Measurements from ENCODE around the gene PNMA6A.
A peak's percentile ranks its signal among the peaks of the same experiment; 100 is the strongest.

PNMA6A gene

DNA sequence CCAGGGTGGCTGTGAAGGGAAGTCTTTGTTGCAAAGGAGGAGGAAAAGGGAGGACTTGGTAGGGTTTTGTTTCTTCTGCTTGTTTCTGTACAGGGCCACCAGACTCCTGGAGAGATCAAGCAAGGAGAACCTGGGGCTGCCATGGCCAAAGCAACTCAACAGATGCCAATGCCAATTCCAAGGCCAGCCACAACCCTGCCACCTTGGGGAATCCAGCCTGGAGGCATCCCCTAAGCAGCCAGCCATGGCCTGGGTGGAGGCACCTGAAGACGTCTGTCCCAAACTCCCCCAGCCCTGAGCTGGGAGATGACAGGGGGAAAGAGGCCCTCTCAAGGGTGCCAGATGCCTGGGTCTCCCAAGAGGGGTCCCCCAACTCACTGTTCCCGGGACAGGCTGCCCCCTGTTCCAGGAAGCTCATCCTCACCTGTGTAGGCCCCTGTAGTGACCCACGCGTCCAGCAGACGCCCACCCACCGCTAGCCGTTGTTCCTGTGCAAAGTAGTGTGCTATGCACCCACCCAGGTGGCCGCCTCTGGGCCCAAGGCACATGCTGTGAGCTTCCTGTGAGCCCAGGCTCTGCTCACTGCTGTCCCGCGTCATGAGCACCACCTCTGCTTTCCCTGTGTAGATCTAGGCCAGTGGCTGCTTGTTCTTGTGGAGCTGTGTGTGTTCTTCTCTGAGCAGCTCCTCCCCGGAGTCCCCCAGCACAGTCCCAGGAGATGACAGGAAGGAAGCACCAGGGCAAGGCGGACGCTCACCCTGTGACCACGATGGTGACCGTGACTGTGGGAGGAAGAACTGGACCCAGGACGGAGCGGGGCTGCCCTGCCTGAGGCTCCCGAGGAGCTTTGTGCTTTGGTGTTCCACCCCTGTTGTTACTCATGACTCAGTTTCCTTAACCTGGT, 12.8 kb upstream of the PNMA6A start:
- DNase-seq (ENCODE audit: low spot score), result no peak
- no peak overlapping the region for H4K91ac ChIP-seq (ENCODE audit: low read depth, low read length, poor library complexity)
- no peak overlapping the region for H2AK5ac ChIP-seq (ENCODE audit: low read depth, low read length)
- H3K4me2 ChIP-seq (ENCODE audit: insufficient read depth, low read length, poor library complexity, severe bottlenecking), result no peak overlapping the region
- no peaks in the 10 kb centered on the region for H3K79me1 ChIP-seq (ENCODE audit: low read depth, low read length)
- H3K4me1 ChIP-seq (ENCODE audit: control insufficient read depth in 2 of 2, insufficient read depth in 1 of 2, low read depth in 1 of 2, low read length in 2 of 2), result peaks cover 0 to 7% of the 10 kb centered on the region in 2 donors
- H2AFZ ChIP-seq (ENCODE audit: low read length), result no peak overlapping the region
- no peak overlapping the region for H2BK15ac ChIP-seq (ENCODE audit: low read length)
- no peak overlapping the region for H3K23ac ChIP-seq (ENCODE audit: low read depth, low read length, poor library complexity)
- no peak overlapping the region for H2BK12ac ChIP-seq (ENCODE audit: low read length)
- no peak overlapping the region for H2BK120ac ChIP-seq (ENCODE audit: low read depth, low read length)
- no peak overlapping the region for H3K9ac ChIP-seq (ENCODE audit: low read depth, low read length, poor library complexity)
- H3K4ac ChIP-seq (ENCODE audit: low read length), result no peak overlapping the region
- H3K14ac ChIP-seq (ENCODE audit: low read length), result peak overlapping the region; percentile 3
- H2BK5ac ChIP-seq (ENCODE audit: low read length), result no peak overlapping the region
- H3K27me3 ChIP-seq (ENCODE audit: control insufficient read depth in 3 of 3, insufficient read depth in 3 of 3, low read depth in 1 of 3, low read length in 3 of 3), result peaks cover 0 to 40% (median 0%) of the 10 kb centered on the region in 3 experiments
- no peak overlapping the region for H3K27ac ChIP-seq (replicated peaks; ENCODE audit: low read length)
- H3K4me3 ChIP-seq (ENCODE audit: low read length in 2 of 2), result no peak overlapping the region
- no peaks in the 10 kb centered on the region for H3K36me3 ChIP-seq (replicated peaks in 1 of 2; ENCODE audit: control insufficient read depth in 2 of 2, insufficient read depth in 2 of 2, low read length in 2 of 2)
- no peaks in the 10 kb centered on the region for H3K9me3 ChIP-seq (replicated peaks in 1 of 2; ENCODE audit: control insufficient read depth in 2 of 2, insufficient read depth in 1 of 2, low read depth in 1 of 2, low read length in 2 of 2)
- no peak overlapping the region for H3K18ac ChIP-seq (ENCODE audit: low read length)
- no peak overlapping the region for H4K8ac ChIP-seq (ENCODE audit: low read depth, low read length)
- WGBS, 2 donors (ENCODE audit: extremely low coverage in 2 of 2, insufficient read length in 2 of 2, insufficient replicate concordance in 1 of 2), result no CpG with 5 or more reads among the region's 18 CpGs

DNA sequence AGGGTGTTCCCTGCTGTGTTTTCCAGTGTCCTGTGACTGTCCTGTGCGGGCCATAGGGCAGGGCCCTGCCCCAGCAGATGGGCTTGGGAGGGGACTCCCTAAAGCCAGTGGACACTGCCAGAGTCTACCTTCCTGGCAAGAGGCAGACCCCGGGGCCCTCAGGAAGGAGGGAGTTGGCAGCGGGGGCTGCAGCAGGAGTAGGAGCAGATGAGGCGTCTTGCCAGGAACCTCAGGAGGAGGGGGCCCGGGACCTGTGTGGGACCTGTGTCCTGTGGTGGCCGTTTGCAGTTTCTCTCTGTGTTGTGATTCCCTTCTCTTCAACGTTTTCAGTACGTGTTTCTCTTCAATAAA, 12.2 kb upstream of the PNMA6A start:
- no peak overlapping the region for H3K9ac ChIP-seq (ENCODE audit: low read depth, low read length, poor library complexity)
- DNase-seq (ENCODE audit: low spot score), result no peak
- H3K4me2 ChIP-seq (ENCODE audit: insufficient read depth, low read length, poor library complexity, severe bottlenecking), result no peak overlapping the region
- H3K27me3 ChIP-seq (ENCODE audit: control insufficient read depth in 3 of 3, insufficient read depth in 3 of 3, low read depth in 1 of 3, low read length in 3 of 3), result peaks cover 0 to 37% (median 0%) of the 10 kb centered on the region in 3 experiments
- no peak overlapping the region for H2AFZ ChIP-seq (ENCODE audit: low read length)
- no peak overlapping the region for H3K4me3 ChIP-seq (ENCODE audit: low read length in 2 of 2)
- no peaks in the 10 kb centered on the region for H3K9me3 ChIP-seq (replicated peaks in 1 of 2; ENCODE audit: control insufficient read depth in 2 of 2, insufficient read depth in 1 of 2, low read depth in 1 of 2, low read length in 2 of 2)
- H4K8ac ChIP-seq (ENCODE audit: low read depth, low read length), result no peak overlapping the region
- H3K18ac ChIP-seq (ENCODE audit: low read length), result no peak overlapping the region
- no peak overlapping the region for H2AK5ac ChIP-seq (ENCODE audit: low read depth, low read length)
- no peak overlapping the region for H2BK12ac ChIP-seq (ENCODE audit: low read length)
- H3K23ac ChIP-seq (ENCODE audit: low read depth, low read length, poor library complexity), result no peak overlapping the region
- H3K79me1 ChIP-seq (ENCODE audit: low read depth, low read length), result no peaks in the 10 kb centered on the region
- H3K14ac ChIP-seq (ENCODE audit: low read length), result no peak overlapping the region
- H2BK5ac ChIP-seq (ENCODE audit: low read length), result no peak overlapping the region
- H3K27ac ChIP-seq (replicated peaks; ENCODE audit: low read length), result no peak overlapping the region
- peaks cover 0 to 7% of the 10 kb centered on the region in 2 donors for H3K4me1 ChIP-seq (ENCODE audit: control insufficient read depth in 2 of 2, insufficient read depth in 1 of 2, low read depth in 1 of 2, low read length in 2 of 2)
- no peak overlapping the region for H3K4ac ChIP-seq (ENCODE audit: low read length)
- no peak overlapping the region for H4K91ac ChIP-seq (ENCODE audit: low read depth, low read length, poor library complexity)
- H2BK15ac ChIP-seq (ENCODE audit: low read length), result no peak overlapping the region
- no peak overlapping the region for H2BK120ac ChIP-seq (ENCODE audit: low read depth, low read length)
- no peaks in the 10 kb centered on the region for H3K36me3 ChIP-seq (replicated peaks in 1 of 2; ENCODE audit: control insufficient read depth in 2 of 2, insufficient read depth in 2 of 2, low read length in 2 of 2)
- no CpG with 5 or more reads among the region's 8 CpGs for WGBS, 2 donors (ENCODE audit: extremely low coverage in 2 of 2, insufficient read length in 2 of 2, insufficient replicate concordance in 1 of 2)

- H2BK12ac ChIP-seq (ENCODE audit: low read length), result no peak overlapping the region
- no peak overlapping the region for H3K23ac ChIP-seq (ENCODE audit: low read depth, low read length, poor library complexity)
- no peaks in the 10 kb centered on the region for H3K79me1 ChIP-seq (ENCODE audit: low read depth, low read length)
- H3K4ac ChIP-seq (ENCODE audit: low read length), result no peak overlapping the region
- peaks cover 0 to 7% of the 10 kb centered on the region in 2 donors for H3K4me1 ChIP-seq (ENCODE audit: control insufficient read depth in 2 of 2, insufficient read depth in 1 of 2, low read depth in 1 of 2, low read length in 2 of 2)
- peaks cover 0 to 36% (median 0%) of the 10 kb centered on the region in 3 experiments for H3K27me3 ChIP-seq (ENCODE audit: control insufficient read depth in 3 of 3, insufficient read depth in 3 of 3, low read depth in 1 of 3, low read length in 3 of 3)
- WGBS, 2 donors (ENCODE audit: extremely low coverage in 2 of 2, insufficient read length in 2 of 2, insufficient replicate concordance in 1 of 2), result no CpG with 5 or more reads among the region's 3 CpGs
- H2AFZ ChIP-seq (ENCODE audit: low read length), result no peak overlapping the region
- H4K91ac ChIP-seq (ENCODE audit: low read depth, low read length, poor library complexity), result no peak overlapping the region
- no peak overlapping the region for H3K14ac ChIP-seq (ENCODE audit: low read length)
- no peak overlapping the region for H4K8ac ChIP-seq (ENCODE audit: low read depth, low read length)
- H3K18ac ChIP-seq (ENCODE audit: low read length), result no peak overlapping the region
- no peak overlapping the region for H3K4me3 ChIP-seq (ENCODE audit: low read length in 2 of 2)
- H2BK15ac ChIP-seq (ENCODE audit: low read length), result no peak overlapping the region
- no peak overlapping the region for H3K9ac ChIP-seq (ENCODE audit: low read depth, low read length, poor library complexity)
- no peak overlapping the region for H3K27ac ChIP-seq (replicated peaks; ENCODE audit: low read length)
- H2BK120ac ChIP-seq (ENCODE audit: low read depth, low read length), result no peak overlapping the region
- H3K36me3 ChIP-seq (replicated peaks in 1 of 2; ENCODE audit: control insufficient read depth in 2 of 2, insufficient read depth in 2 of 2, low read length in 2 of 2), result no peaks in the 10 kb centered on the region
- no peak overlapping the region for H2BK5ac ChIP-seq (ENCODE audit: low read length)
- H3K9me3 ChIP-seq (replicated peaks in 1 of 2; ENCODE audit: control insufficient read depth in 2 of 2, insufficient read depth in 1 of 2, low read depth in 1 of 2, low read length in 2 of 2), result no peaks in the 10 kb centered on the region
- H2AK5ac ChIP-seq (ENCODE audit: low read depth, low read length), result no peak overlapping the region
- no peak for DNase-seq (ENCODE audit: low spot score)
- no peak overlapping the region for H3K4me2 ChIP-seq (ENCODE audit: insufficient read depth, low read length, poor library complexity, severe bottlenecking)
Measured at GRCh38 chrX:153061732-153062131, 10.5 kb upstream of the PNMA6A start.

- Histone ChIP-seq H3K4me1 (ENCODE audit: control insufficient read depth in 2 of 2, insufficient read depth in 1 of 2, low read depth in 1 of 2, low read length in 2 of 2) (peaks cover 0 to 5% of the 10 kb centered on the region in 2 donors), H3K36me3 (replicated peaks in 1 of 2; ENCODE audit: control insufficient read depth in 2 of 2, insufficient read depth in 2 of 2, low read length in 2 of 2) (no peaks in the 10 kb centered on the region), H2BK15ac (ENCODE audit: low read length) (no peak overlapping the region), H3K4me2 (ENCODE audit: insufficient read depth, low read length, poor library complexity, severe bottlenecking) (no peak overlapping the region), H4K8ac (ENCODE audit: low read depth, low read length) (no peak overlapping the region), H2AK5ac (ENCODE audit: low read depth, low read length) (no peak overlapping the region), H3K4me3 (ENCODE audit: low read length in 2 of 2) (no peak overlapping the region), H4K91ac (ENCODE audit: low read depth, low read length, poor library complexity) (no peak overlapping the region), H3K9me3 (replicated peaks in 1 of 2; ENCODE audit: control insufficient read depth in 2 of 2, insufficient read depth in 1 of 2, low read depth in 1 of 2, low read length in 2 of 2) (no peaks in the 10 kb centered on the region), H3K79me1 (ENCODE audit: low read depth, low read length) (no peaks in the 10 kb centered on the region), H3K4ac (ENCODE audit: low read length) (no peak overlapping the region), H2BK120ac (ENCODE audit: low read depth, low read length) (no peak overlapping the region), H3K27ac (replicated peaks; ENCODE audit: low read length) (no peak overlapping the region), H3K23ac (ENCODE audit: low read depth, low read length, poor library complexity) (no peak overlapping the region), H3K9ac (ENCODE audit: low read depth, low read length, poor library complexity) (no peak overlapping the region), H2BK12ac (ENCODE audit: low read length) (no peak overlapping the region), H3K18ac (ENCODE audit: low read length) (no peak overlapping the region), H2BK5ac (ENCODE audit: low read length) (no peak overlapping the region), H2AFZ (ENCODE audit: low read length) (no peak overlapping the region), H3K27me3 (ENCODE audit: control insufficient read depth in 3 of 3, insufficient read depth in 3 of 3, low read depth in 1 of 3, low read length in 3 of 3) (peaks cover 0 to 24% (median 0%) of the 10 kb centered on the region in 3 experiments), H3K14ac (ENCODE audit: low read length) (no peak overlapping the region)
- DNase-seq (ENCODE audit: low spot score), result no peak
Measured at GRCh38 chrX:153063315-153063714, 8.9 kb upstream of the PNMA6A start.

All from neuronal stem cell (in vitro differentiated cells).